Stimulated activated CD4-positive, alpha-beta T cell treated with anti-CD3 and anti-CD28 coated beads, Interleukin-15, amount 100 ng/mL, for 48 hours (primary cell): ENCODE data around the gene LRRC31.

Experiments
- DNase-seq, 2 donors: peaks; one replicate each; pipeline ENCODE4 v3.0.0-alpha.2; 2020; ENCODE audit warnings: low read depth in 2 of 2

The LRRC31 gene

GRCh38 chr3:169869484-169870220, at the start of gene LRRC31:
TSS of gene LRRC31 (minus strand) at chr3:169869935. CDS start at chr3:169869807, 128 bp downstream.
- DNase-seq: no peak

GRCh38 chr3:169914321-169914720, 44.6 kb upstream of the LRRC31 start:
- DNase-seq: no peak

GRCh38 chr3:169913323-169913722, 43.6 kb upstream of the LRRC31 start:
- no peak for DNase-seq

- DNase-seq: no peak
These were observed 41.5 kb upstream of the LRRC31 start, which contains the start of gene SAMD7 for GRCh38 chr3:169911272-169911671. TSS of gene SAMD7 (plus strand) at chr3:169911572. CDS start at chr3:169919499, 7,927 bp downstream.

GRCh38 chr3:169907944-169908343, 38.2 kb upstream of the LRRC31 start:
- DNase-seq: no peak

GRCh38 chr3:169907476-169907875, 37.7 kb upstream of the LRRC31 start:
- DNase-seq: no peak

- no peak for DNase-seq
These were observed 35.7 kb upstream of the LRRC31 start for GRCh38 chr3:169905404-169905803.

- no peak for DNase-seq
These were observed 31.7 kb upstream of the LRRC31 start for GRCh38 chr3:169901453-169901852.

- DNase-seq: no peak
These were observed 27.5 kb upstream of the LRRC31 start for GRCh38 chr3:169897284-169897683.

- no peak for DNase-seq
These were observed 25.3 kb upstream of the LRRC31 start for GRCh38 chr3:169895072-169895471.

- no peak for DNase-seq
These were observed 24.4 kb upstream of the LRRC31 start for GRCh38 chr3:169894110-169894509.

- DNase-seq: no peak
These were observed 22.2 kb upstream of the LRRC31 start for GRCh38 chr3:169891886-169892285.

- no peak for DNase-seq
These were observed 16.9 kb upstream of the LRRC31 start for GRCh38 chr3:169886671-169887070.

GRCh38 chr3:169880576-169881250, 11.0 kb upstream of the LRRC31 start:
- no peak for DNase-seq

GRCh38 chr3:169879845-169880575, 10.3 kb upstream of the LRRC31 start:
- DNase-seq: no peak

GRCh38 chr3:169879013-169879557, 9.3 kb upstream of the LRRC31 start:
- no peak for DNase-seq

GRCh38 chr3:169871129-169871886, 1.6 kb upstream of the LRRC31 start:
- no peak for DNase-seq

GRCh38 chr3:169868369-169868768, 1.4 kb downstream of the LRRC31 start:
- DNase-seq: no peak

GRCh38 chr3:169867584-169868210, 2.0 kb downstream of the LRRC31 start:
- DNase-seq: no peak

- peak in 1 of 2 donors; percentile 4 for DNase-seq
These were observed 4.5 kb downstream of the LRRC31 start for GRCh38 chr3:169865176-169865767.

- DNase-seq: no peak
These were observed 5.5 kb downstream of the LRRC31 start for GRCh38 chr3:169864270-169864669.
